Measurements from ENCODE around the gene APOA4. TPM values are rescaled to one million over a fixed set of nuclear protein-coding genes. Genes with fewer than 3 reads are reported as not detected.

The APOA4 gene
- total RNA-seq, 1 donor from 2014 or later: not detected

GRCh38 chr11:116790167-116791001 lies 32.7 kb downstream of the APOA4 start:
- DNase-seq (ENCODE audit: low spot score): no peak
- peaks cover 2% of the 10 kb centered on the region for H3K36me3 Mint-ChIP-seq (ENCODE audit: low read depth)
- H3K27me3 Mint-ChIP-seq (ENCODE audit: low read depth): no peaks in the 10 kb centered on the region
- TF ChIP-seq CTCF (IDR thresholded peaks at IDR 0.05): no peak
- H3K27ac Mint-ChIP-seq (ENCODE audit: unreplicated experiment): no peak overlapping the region
- no peaks in the 10 kb centered on the region for H3K9me3 Mint-ChIP-seq (ENCODE audit: low read depth)
- H3K4me1 Mint-ChIP-seq (ENCODE audit: low read depth): peaks cover 22% of the 10 kb centered on the region
- H3K4me3 Mint-ChIP-seq (ENCODE audit: unreplicated experiment): no peak overlapping the region

GRCh38 chr11:116788975-116789374 lies 34.1 kb downstream of the APOA4 start:
- peaks cover 22% of the 10 kb centered on the region for H3K4me1 Mint-ChIP-seq (ENCODE audit: low read depth)
- no peak for DNase-seq (ENCODE audit: low spot score)
- no peaks in the 10 kb centered on the region for H3K27me3 Mint-ChIP-seq (ENCODE audit: low read depth)
- H3K4me3 Mint-ChIP-seq (ENCODE audit: unreplicated experiment): no peak overlapping the region
- H3K27ac Mint-ChIP-seq (ENCODE audit: unreplicated experiment): no peak overlapping the region
- no peaks in the 10 kb centered on the region for H3K9me3 Mint-ChIP-seq (ENCODE audit: low read depth)
- peaks cover 14% of the 10 kb centered on the region for H3K36me3 Mint-ChIP-seq (ENCODE audit: low read depth)
- no peak for TF ChIP-seq CTCF (IDR thresholded peaks at IDR 0.05)

- Mint-ChIP-seq H3K4me3 (ENCODE audit: unreplicated experiment) (peak overlapping the region; percentile 99), H3K27me3 (ENCODE audit: low read depth) (no peaks in the 10 kb centered on the region), H3K36me3 (ENCODE audit: low read depth) (peaks cover 14% of the 10 kb centered on the region), H3K27ac (ENCODE audit: unreplicated experiment) (peak overlapping the region; percentile 98), H3K9me3 (ENCODE audit: low read depth) (no peaks in the 10 kb centered on the region), H3K4me1 (ENCODE audit: low read depth) (peaks cover 22% of the 10 kb centered on the region)
- no peak for DNase-seq (ENCODE audit: low spot score)
- no peak for TF ChIP-seq CTCF (IDR thresholded peaks at IDR 0.05)
Observed at GRCh38 chr11:116788534-116788933, 34.6 kb downstream of the APOA4 start.

DNA sequence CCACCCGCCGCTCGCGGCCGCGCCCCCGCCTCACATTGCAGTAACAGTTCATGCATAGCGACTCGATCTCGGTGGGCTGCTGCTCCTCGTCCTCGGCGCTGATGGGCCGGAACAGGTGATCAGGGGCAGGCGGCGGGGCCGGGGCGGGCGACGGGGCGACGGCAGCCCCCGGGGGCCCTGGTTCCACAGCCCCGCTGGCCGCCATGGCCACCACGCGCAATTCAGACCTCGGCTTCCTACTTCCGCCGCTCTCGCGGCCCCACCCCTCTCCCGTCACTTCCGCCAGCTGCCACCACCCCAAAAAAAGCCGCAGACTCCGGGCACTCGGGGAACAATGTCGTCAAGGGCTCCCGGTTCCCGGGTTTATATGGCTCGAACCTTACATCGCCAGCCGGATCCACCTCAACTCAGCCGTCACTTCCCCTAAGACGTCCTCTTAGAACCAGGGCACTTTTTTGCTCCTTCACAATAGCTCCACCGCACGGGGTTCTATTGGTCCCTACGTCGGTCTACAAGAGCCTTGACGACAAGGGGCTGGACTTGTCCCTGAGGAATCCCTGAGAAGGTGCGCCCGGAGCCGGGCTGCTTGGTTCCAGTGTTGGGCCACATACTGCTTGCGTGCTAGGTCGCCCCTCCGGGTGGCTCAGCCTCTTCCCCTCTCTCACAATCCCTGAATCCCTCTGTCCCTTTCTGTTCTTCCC lies 35.2 kb downstream of the APOA4 start, which contains the start of gene ZPR1:
Gene ZPR1, minus strand, starts transcription at position 238 of the 701 bp plus-strand sequence. Its CDS starts 33 bp downstream, at position 205.
- Mint-ChIP-seq H3K27ac (ENCODE audit: unreplicated experiment) (peak within 1 kb of the TSS; percentile 98), H3K4me1 (ENCODE audit: low read depth) (peaks cover 22% of the 10 kb centered on the region), H3K9me3 (ENCODE audit: low read depth) (no peaks in the 10 kb centered on the region), H3K27me3 (ENCODE audit: low read depth) (no peaks in the 10 kb centered on the region), H3K36me3 (ENCODE audit: low read depth) (peaks cover 18% of the 10 kb centered on the region), H3K4me3 (ENCODE audit: unreplicated experiment) (peak within 1 kb of the TSS; percentile 99)
- TF ChIP-seq CTCF (IDR thresholded peaks at IDR 0.05): peak; percentile 22
- no peak for DNase-seq (ENCODE audit: low spot score)

- no peak for DNase-seq (ENCODE audit: low spot score)
- TF ChIP-seq CTCF (IDR thresholded peaks at IDR 0.05): no peak
- peaks cover 22% of the 10 kb centered on the region for H3K36me3 Mint-ChIP-seq (ENCODE audit: low read depth)
Observed at GRCh38 chr11:116787436-116787785, 35.7 kb downstream of the APOA4 start.

More at GRCh38 chr11:116787436-116787785, 35.7 kb downstream of the APOA4 start:
- H3K4me1 Mint-ChIP-seq (ENCODE audit: low read depth): peaks cover 22% of the 10 kb centered on the region
- H3K27me3 Mint-ChIP-seq (ENCODE audit: low read depth): no peaks in the 10 kb centered on the region
- peak overlapping the region; percentile 99 for H3K4me3 Mint-ChIP-seq (ENCODE audit: unreplicated experiment)
- H3K27ac Mint-ChIP-seq (ENCODE audit: unreplicated experiment): peak overlapping the region; percentile 79
- no peaks in the 10 kb centered on the region for H3K9me3 Mint-ChIP-seq (ENCODE audit: low read depth)
